ENCODE results near the gene GABRG3.

Gene GABRG3

GRCh38 chr15:27429577-27429976, 458.6 kb downstream of the GABRG3 start:
- no peak for DNase-seq
- peaks cover 9% of the 10 kb centered on the region for H3K9me3 Mint-ChIP-seq
- CTCF ChIA-PET, result no interaction called here
- no peaks in the 10 kb centered on the region for H3K4me1 Mint-ChIP-seq
- no peaks in the 10 kb centered on the region for H3K27me3 Mint-ChIP-seq
- H3K4me3 Mint-ChIP-seq, result no peak overlapping the region
- H3K36me3 Mint-ChIP-seq, result no peaks in the 10 kb centered on the region
- H3K27ac Mint-ChIP-seq, result no peak overlapping the region

GRCh38 chr15:27433604-27434003, 462.6 kb downstream of the GABRG3 start:
- peaks cover 18% of the 10 kb centered on the region for H3K9me3 Mint-ChIP-seq
- no peaks in the 10 kb centered on the region for H3K36me3 Mint-ChIP-seq
- H3K27me3 Mint-ChIP-seq, result no peaks in the 10 kb centered on the region
- no peaks in the 10 kb centered on the region for H3K4me1 Mint-ChIP-seq
- H3K27ac Mint-ChIP-seq, result no peak overlapping the region
- CTCF ChIA-PET, result no interaction called here
- no peak for DNase-seq
- no peak overlapping the region for H3K4me3 Mint-ChIP-seq

GRCh38 chr15:27438403-27439375, 467.7 kb downstream of the GABRG3 start:
- Mint-ChIP-seq H3K27me3 (no peaks in the 10 kb centered on the region), H3K27ac (no peak overlapping the region), H3K4me1 (no peaks in the 10 kb centered on the region), H3K36me3 (no peaks in the 10 kb centered on the region), H3K4me3 (no peak overlapping the region), H3K9me3 (peaks cover 19% of the 10 kb centered on the region)
- no peak for DNase-seq
- CTCF ChIA-PET, result no interaction called here

- H3K27ac Mint-ChIP-seq, result no peak overlapping the region
- peaks cover 18% of the 10 kb centered on the region for H3K9me3 Mint-ChIP-seq
- H3K27me3 Mint-ChIP-seq, result no peaks in the 10 kb centered on the region
- DNase-seq, result no peak
- no peaks in the 10 kb centered on the region for H3K36me3 Mint-ChIP-seq
- no peak overlapping the region for H3K4me3 Mint-ChIP-seq
- CTCF ChIA-PET, result no interaction called here
- H3K4me1 Mint-ChIP-seq, result no peaks in the 10 kb centered on the region
These were observed 470.1 kb downstream of the GABRG3 start for GRCh38 chr15:27441120-27441519.

- Mint-ChIP-seq H3K4me3 (no peak overlapping the region), H3K27ac (no peak overlapping the region), H3K27me3 (no peaks in the 10 kb centered on the region), H3K36me3 (no peaks in the 10 kb centered on the region), H3K4me1 (no peaks in the 10 kb centered on the region), H3K9me3 (peaks cover 15% of the 10 kb centered on the region)
- CTCF ChIA-PET, result no interaction called here
- no peak for DNase-seq
These were observed 477.3 kb downstream of the GABRG3 start for GRCh38 chr15:27448234-27448633.

- CTCF ChIA-PET, result no interaction called here
- H3K4me3 Mint-ChIP-seq, result no peak overlapping the region
- no peaks in the 10 kb centered on the region for H3K36me3 Mint-ChIP-seq
- H3K27ac Mint-ChIP-seq, result no peak overlapping the region
- H3K4me1 Mint-ChIP-seq, result no peaks in the 10 kb centered on the region
- H3K9me3 Mint-ChIP-seq, result peaks cover 15% of the 10 kb centered on the region
- DNase-seq, result no peak
- H3K27me3 Mint-ChIP-seq, result no peaks in the 10 kb centered on the region
These were observed 478.0 kb downstream of the GABRG3 start for GRCh38 chr15:27448986-27449385.

GRCh38 chr15:27449941-27450340, 479.0 kb downstream of the GABRG3 start:
- no peaks in the 10 kb centered on the region for H3K4me1 Mint-ChIP-seq
- H3K27me3 Mint-ChIP-seq, result no peaks in the 10 kb centered on the region
- no peaks in the 10 kb centered on the region for H3K36me3 Mint-ChIP-seq
- H3K9me3 Mint-ChIP-seq, result peaks cover 15% of the 10 kb centered on the region
- DNase-seq, result no peak
- H3K4me3 Mint-ChIP-seq, result no peak overlapping the region
- CTCF ChIA-PET, result no interaction called here
- no peak overlapping the region for H3K27ac Mint-ChIP-seq

- CTCF ChIA-PET, result no interaction called here
- no peaks in the 10 kb centered on the region for H3K4me1 Mint-ChIP-seq
- no peak for DNase-seq
- no peaks in the 10 kb centered on the region for H3K36me3 Mint-ChIP-seq
- H3K4me3 Mint-ChIP-seq, result no peak overlapping the region
- H3K27ac Mint-ChIP-seq, result no peak overlapping the region
- no peaks in the 10 kb centered on the region for H3K27me3 Mint-ChIP-seq
- peaks cover 6% of the 10 kb centered on the region for H3K9me3 Mint-ChIP-seq
These were observed 483.5 kb downstream of the GABRG3 start for GRCh38 chr15:27454281-27455075.

GRCh38 chr15:27456807-27457206, 485.8 kb downstream of the GABRG3 start:
- CTCF ChIA-PET, result no interaction called here
- no peak overlapping the region for H3K27ac Mint-ChIP-seq

GRCh38 chr15:27457766-27458165, 486.8 kb downstream of the GABRG3 start:
- H3K36me3 Mint-ChIP-seq, result no peaks in the 10 kb centered on the region
- no peak overlapping the region for H3K4me3 Mint-ChIP-seq
- CTCF ChIA-PET, result no interaction called here
- no peak for DNase-seq
- peaks cover 20% of the 10 kb centered on the region for H3K9me3 Mint-ChIP-seq
- H3K27me3 Mint-ChIP-seq, result no peaks in the 10 kb centered on the region
- no peak overlapping the region for H3K27ac Mint-ChIP-seq
- H3K4me1 Mint-ChIP-seq, result no peaks in the 10 kb centered on the region

More at GRCh38 chr15:27456807-27457206, 485.8 kb downstream of the GABRG3 start:
- Mint-ChIP-seq H3K27me3 (no peaks in the 10 kb centered on the region), H3K36me3 (no peaks in the 10 kb centered on the region), H3K4me3 (no peak overlapping the region), H3K4me1 (no peaks in the 10 kb centered on the region), H3K9me3 (peaks cover 16% of the 10 kb centered on the region)
- DNase-seq, result no peak

GRCh38 chr15:27458345-27459084, 487.5 kb downstream of the GABRG3 start:
- no peak for DNase-seq
- CTCF ChIA-PET, result no interaction called here
- Mint-ChIP-seq H3K27me3 (no peaks in the 10 kb centered on the region), H3K4me3 (no peak overlapping the region), H3K4me1 (no peaks in the 10 kb centered on the region), H3K9me3 (peaks cover 20% of the 10 kb centered on the region), H3K27ac (no peak overlapping the region), H3K36me3 (no peaks in the 10 kb centered on the region)

GRCh38 chr15:27459836-27460235, 488.9 kb downstream of the GABRG3 start:
- CTCF ChIA-PET, result no interaction called here
- H3K9me3 Mint-ChIP-seq, result peaks cover 20% of the 10 kb centered on the region
- H3K27me3 Mint-ChIP-seq, result no peaks in the 10 kb centered on the region
- DNase-seq, result no peak
- H3K36me3 Mint-ChIP-seq, result no peaks in the 10 kb centered on the region
- no peak overlapping the region for H3K27ac Mint-ChIP-seq
- H3K4me3 Mint-ChIP-seq, result no peak overlapping the region
- no peaks in the 10 kb centered on the region for H3K4me1 Mint-ChIP-seq

GRCh38 chr15:27461181-27461580, 490.2 kb downstream of the GABRG3 start:
- Mint-ChIP-seq H3K27ac (no peak overlapping the region), H3K4me3 (no peak overlapping the region), H3K4me1 (no peaks in the 10 kb centered on the region), H3K9me3 (peaks cover 19% of the 10 kb centered on the region), H3K27me3 (no peaks in the 10 kb centered on the region), H3K36me3 (no peaks in the 10 kb centered on the region)
- CTCF ChIA-PET, result no interaction called here
- DNase-seq, result no peak

GRCh38 chr15:27463525-27464088, 492.6 kb downstream of the GABRG3 start:
- H3K36me3 Mint-ChIP-seq, result no peaks in the 10 kb centered on the region
- CTCF ChIA-PET, result no interaction called here
- no peak overlapping the region for H3K4me3 Mint-ChIP-seq
- DNase-seq, result no peak
- no peaks in the 10 kb centered on the region for H3K27me3 Mint-ChIP-seq
- H3K27ac Mint-ChIP-seq, result no peak overlapping the region
- H3K4me1 Mint-ChIP-seq, result no peaks in the 10 kb centered on the region
- peaks cover 25% of the 10 kb centered on the region for H3K9me3 Mint-ChIP-seq

Data from activated naive CD4-positive, alpha-beta T cell treated with anti-CD3 and anti-CD28 coated beads, Interleukin-2, amount 10 ng/mL, durations not matched to agents 7 days and 5 days (primary cell).